Keratinocyte (primary cell): Measurements from ENCODE around the gene SYTL2. TPM values are rescaled to one million over a fixed set of nuclear protein-coding genes. Genes with fewer than 3 reads are reported as not detected.
"Not testable (repeated sequence)": the region's sequence is repeated elsewhere in the genome, so short reads cannot be mapped to it uniquely, and the experiment has no call there.

Experiments used
- DNase-seq: peaks from one replicate; pipeline ENCODE4 v3.0.0-alpha.2; 2011; ENCODE audit warnings: low read depth, missing footprints, low spot score
- FAIRE-seq: peaks from 2 replicates; lab custom pipeline; 2011; peaks lifted over from hg19 to GRCh38; lab: Jason Lieb, UNC
- H2AFZ ChIP-seq: 2 replicates; pipeline ENCODE4 v1.6.0; 2012; ENCODE audit warnings: low read length, control low read depth, inconsistent platforms; ENCODE audit not compliant: control insufficient read depth
- H3K27ac ChIP-seq: 2 replicates; pipeline ENCODE4 v1.5.1; 2011; ENCODE audit warnings: low read length; ENCODE audit not compliant: control insufficient read depth, insufficient read depth
- H3K27me3 ChIP-seq: 3 replicates; pipeline ENCODE4 v1.6.0; 2011; ENCODE audit warnings: low read length; ENCODE audit not compliant: control insufficient read depth, insufficient read depth; ENCODE audit errors: extremely low read depth
- H3K36me3 ChIP-seq, 2 experiments: 2 replicates in 1 of 2; 3 replicates in 1 of 2; pipeline ENCODE4 v1.5.1; 2011; ENCODE audit warnings: low read length in 2 of 2, mild to moderate bottlenecking in 1 of 2; ENCODE audit not compliant: control insufficient read depth in 2 of 2, insufficient read depth in 2 of 2; ENCODE audit errors: extremely low read depth in 1 of 2
- H3K4me1 ChIP-seq: 3 replicates; pipeline ENCODE4 v1.5.1; 2011; ENCODE audit warnings: low read length; ENCODE audit not compliant: control insufficient read depth, insufficient read depth; ENCODE audit errors: extremely low read depth
- H3K4me2 ChIP-seq: 3 replicates; pipeline ENCODE4 v1.6.0; 2011; ENCODE audit warnings: low read depth, low read length; ENCODE audit not compliant: control insufficient read depth, insufficient read depth; ENCODE audit errors: extremely low read depth
- H3K4me3 ChIP-seq, 3 experiments: fragments of 200-600 bp in 1 of 3; sonication (generic) in 1 of 3; 2 replicates in 2 of 3; 3 replicates in 1 of 3; pipeline ENCODE4 v1.5.1; 2011 to 2016; ENCODE audit warnings: low read length in 3 of 3, mild to moderate bottlenecking in 3 of 3, control low read depth in 2 of 3, inconsistent platforms in 1 of 3, low read depth in 1 of 3, mixed read lengths in 1 of 3, mixed run types in 1 of 3, moderate library complexity in 1 of 3; ENCODE audit not compliant: control insufficient read depth in 2 of 3, insufficient read depth in 2 of 3; ENCODE audit errors: extremely low read depth in 1 of 3
- H3K79me2 ChIP-seq: 2 replicates; pipeline ENCODE4 v1.6.0; 2012; ENCODE audit warnings: low read length; ENCODE audit not compliant: control insufficient read depth, insufficient read depth
- H3K9ac ChIP-seq: 3 replicates; pipeline ENCODE4 v1.6.0; 2011; ENCODE audit warnings: low read length; ENCODE audit not compliant: control insufficient read depth, insufficient read depth; ENCODE audit errors: extremely low read depth
- H3K9me1 ChIP-seq: 3 replicates; pipeline ENCODE4 v1.6.0; 2011; ENCODE audit warnings: low read length; ENCODE audit not compliant: control insufficient read depth, insufficient read depth; ENCODE audit errors: extremely low read depth
- H3K9me3 ChIP-seq: 2 replicates; pipeline ENCODE4 v1.5.1; 2012; ENCODE audit warnings: low read depth, low read length; ENCODE audit not compliant: control insufficient read depth
- H4K20me1 ChIP-seq: 3 replicates; pipeline ENCODE4 v1.6.0; 2011; ENCODE audit warnings: low read length; ENCODE audit not compliant: control insufficient read depth, insufficient read depth; ENCODE audit errors: extremely low read depth
- EZH2 ChIP-seq: IDR thresholded peaks from one replicate; pipeline ENCODE4 v1.6.1; 2012; ENCODE audit warnings: inconsistent platforms, mild to moderate bottlenecking, low read length, moderate library complexity
- dilution Hi-C: fragments of 300-500 bp; cut with MboI; formaldehyde crosslinking; loops from one replicate; pipeline ENCODE4 v1.7.0; 2020; ENCODE audit warnings: low sequenced_read_pairs; ENCODE audit not compliant: extremely low pct_ligation_motif_present
- polyA plus RNA-seq, 5 experiments: library from polyadenylated mRNA; depleted of rRNA in 3 of 5; stranded (reverse) in 3 of 5; stranded (forward) in 1 of 5; unstranded in 1 of 5; fragments of >200 nt; gene quantifications; 1 replicate in 1 of 5; 2 replicates in 3 of 5; 3 replicates in 1 of 5; pipeline versions ENCODE4 v1.2.1 to v1.2.3, GENCODE V29; 2011 to 2012; ENCODE audit warnings: missing spikeins in 2 of 5, low read depth in 1 of 5, low replicate concordance in 1 of 5
- TF ChIP-seq, protein P1 (sequence below), 3 experiments: IDR thresholded peaks in 1 of 3; conservative IDR thresholded peaks in 1 of 3; optimal IDR thresholded peaks in 1 of 3; 2 replicates in 2 of 3; 3 replicates in 1 of 3; pipeline versions ENCODE3 to v1.5.1; 2011; ENCODE audit warnings: low read length in 3 of 3, mild to moderate bottlenecking in 3 of 3, moderate library complexity in 2 of 3, control low read depth in 1 of 3, inconsistent platforms in 1 of 3; ENCODE audit not compliant: insufficient read depth in 2 of 3; ENCODE audit errors: extremely low read depth in 1 of 3

Gene SYTL2
- polyA plus RNA-seq, 1 donor (not counting 4 experiments of a cell fraction or from before 2014, with no cell fraction given), result 3.1 TPM

DNA sequence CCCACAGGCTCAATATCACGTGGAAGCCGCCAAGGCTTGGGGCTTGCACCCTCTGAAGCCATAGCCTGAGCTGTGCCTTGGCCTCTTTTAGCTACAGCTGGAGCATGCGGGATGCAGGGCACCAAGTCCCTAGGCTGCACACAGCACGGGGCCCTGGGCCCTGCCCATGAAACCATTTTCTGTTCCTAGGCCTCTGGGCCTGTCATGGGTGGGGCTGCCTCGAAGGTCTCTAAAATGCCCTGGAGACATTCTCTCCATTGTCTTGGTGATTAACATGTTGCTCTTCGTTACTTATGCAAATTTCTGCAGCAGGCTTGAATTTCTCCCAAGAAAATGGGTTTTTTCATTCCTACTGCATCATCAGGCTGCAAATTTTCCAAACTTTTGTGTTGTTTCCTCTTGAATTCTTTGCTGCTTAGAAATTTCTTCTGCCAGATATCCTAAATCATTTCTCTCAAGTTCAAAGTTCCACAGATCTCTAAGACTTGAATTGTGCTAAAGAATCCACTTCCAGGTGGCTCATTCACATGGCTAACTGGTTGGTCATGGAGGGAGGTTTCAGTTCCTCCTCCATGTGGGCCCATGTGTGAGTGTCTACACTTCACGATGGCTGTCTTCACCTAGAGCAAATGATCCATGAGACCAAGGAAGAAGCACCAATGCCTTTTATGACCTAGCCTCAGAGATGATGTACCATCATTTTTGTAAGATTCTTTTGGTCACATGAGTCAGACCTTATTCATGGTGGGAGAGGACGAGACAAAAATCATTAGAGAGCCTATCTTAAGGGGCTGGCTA is 138.6 kb downstream of the SYTL2 start:
- no peaks in the 10 kb centered on the region for H3K9me1 ChIP-seq
- no peaks in the 10 kb centered on the region for H3K27me3 ChIP-seq
- dilution Hi-C loops, result no loop called here
- no peak overlapping the region for H2AFZ ChIP-seq
- no peak for DNase-seq
- no peaks in the 10 kb centered on the region for H3K36me3 ChIP-seq
- H3K4me3 ChIP-seq, result no peak overlapping the region
- H4K20me1 ChIP-seq, result no peaks in the 10 kb centered on the region
- no peak overlapping the region for H3K27ac ChIP-seq
- no peak overlapping the region for H3K4me2 ChIP-seq
- H3K79me2 ChIP-seq, result no peaks in the 10 kb centered on the region
- no peak overlapping the region for H3K9ac ChIP-seq
- H3K4me1 ChIP-seq, result no peaks in the 10 kb centered on the region
- TF ChIP-seq, protein P1, sequence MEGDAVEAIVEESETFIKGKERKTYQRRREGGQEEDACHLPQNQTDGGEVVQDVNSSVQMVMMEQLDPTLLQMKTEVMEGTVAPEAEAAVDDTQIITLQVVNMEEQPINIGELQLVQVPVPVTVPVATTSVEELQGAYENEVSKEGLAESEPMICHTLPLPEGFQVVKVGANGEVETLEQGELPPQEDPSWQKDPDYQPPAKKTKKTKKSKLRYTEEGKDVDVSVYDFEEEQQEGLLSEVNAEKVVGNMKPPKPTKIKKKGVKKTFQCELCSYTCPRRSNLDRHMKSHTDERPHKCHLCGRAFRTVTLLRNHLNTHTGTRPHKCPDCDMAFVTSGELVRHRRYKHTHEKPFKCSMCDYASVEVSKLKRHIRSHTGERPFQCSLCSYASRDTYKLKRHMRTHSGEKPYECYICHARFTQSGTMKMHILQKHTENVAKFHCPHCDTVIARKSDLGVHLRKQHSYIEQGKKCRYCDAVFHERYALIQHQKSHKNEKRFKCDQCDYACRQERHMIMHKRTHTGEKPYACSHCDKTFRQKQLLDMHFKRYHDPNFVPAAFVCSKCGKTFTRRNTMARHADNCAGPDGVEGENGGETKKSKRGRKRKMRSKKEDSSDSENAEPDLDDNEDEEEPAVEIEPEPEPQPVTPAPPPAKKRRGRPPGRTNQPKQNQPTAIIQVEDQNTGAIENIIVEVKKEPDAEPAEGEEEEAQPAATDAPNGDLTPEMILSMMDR (optimal IDR thresholded peaks at IDR 0.05 in 1 of 3, IDR thresholded peaks at IDR 0.05 in 1 of 3, conservative IDR thresholded peaks at IDR 0.05 in 1 of 3; ENCODE audit: extremely low read depth in 1 of 3, insufficient read depth in 2 of 3, low read length in 3 of 3), result no peak
- no peak for TF ChIP-seq EZH2
- no peak for FAIRE-seq
- no peaks in the 10 kb centered on the region for H3K9me3 ChIP-seq

DNA sequence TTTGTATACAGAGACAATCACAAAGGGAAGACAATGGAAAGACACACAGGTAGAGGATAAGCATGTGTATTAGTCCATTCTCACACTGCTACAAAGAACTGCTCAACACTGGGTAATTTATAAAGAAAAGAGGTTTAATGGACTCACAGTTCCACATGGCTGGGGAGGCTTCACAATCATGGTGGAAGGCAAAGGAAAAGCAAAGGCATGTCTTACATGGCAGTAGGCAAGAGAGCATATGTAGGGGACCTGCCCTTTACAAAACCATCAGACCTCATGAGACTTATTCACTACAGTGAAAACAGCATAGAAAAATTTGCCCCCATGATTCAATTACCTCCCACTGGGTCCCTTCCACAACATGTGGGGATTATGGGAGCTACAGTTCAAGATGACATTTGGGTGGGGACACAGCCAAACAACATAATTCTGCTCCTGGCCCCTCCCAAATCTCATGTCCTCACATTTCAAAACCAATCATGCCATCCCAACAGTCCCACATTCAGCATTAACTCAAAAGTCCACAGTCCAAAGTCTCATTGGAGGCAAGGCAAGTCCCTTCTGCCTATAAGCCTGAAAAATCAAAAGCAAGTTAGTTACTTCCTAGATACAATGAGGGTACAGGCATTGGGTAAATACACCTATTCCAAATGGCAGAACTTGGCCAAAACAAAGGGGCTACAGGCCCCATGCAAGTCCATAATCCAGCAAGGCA is 139.8 kb downstream of the SYTL2 start:
- H3K27me3 ChIP-seq, H3K79me2 ChIP-seq, H3K9ac ChIP-seq, dilution Hi-C loops, FAIRE-seq, H3K4me2 ChIP-seq, H3K9me1 ChIP-seq, DNase-seq, H4K20me1 ChIP-seq, H3K4me3 ChIP-seq, H3K27ac ChIP-seq, H3K36me3 ChIP-seq, H2AFZ ChIP-seq, H3K4me1 ChIP-seq, H3K9me3 ChIP-seq: not testable (repeated sequence)
